ENCODE data around the gene SEL1L2. TPM values are rescaled to one million over a fixed set of nuclear protein-coding genes. Genes with fewer than 3 reads are reported as not detected.

Gene SEL1L2
- total RNA-seq, 1 donor, result not detected

DNA sequence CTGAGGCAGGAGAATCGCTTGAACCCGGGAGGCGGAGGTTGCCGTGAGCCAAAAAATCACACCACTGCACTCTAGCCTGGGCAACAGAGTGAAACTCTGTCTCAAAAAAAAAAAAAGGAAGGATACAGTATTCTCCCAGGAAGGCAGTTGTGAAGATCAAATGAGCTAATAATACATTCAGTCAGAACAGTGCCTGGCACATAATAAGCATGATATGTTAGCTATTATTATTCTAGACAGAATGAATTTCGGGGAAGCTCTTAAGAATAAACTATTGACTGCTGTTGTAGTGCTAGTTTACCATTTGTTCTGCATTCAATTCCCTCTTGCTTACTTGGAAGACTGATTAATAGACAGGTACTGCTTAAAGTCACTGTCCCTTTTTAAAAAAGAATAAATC lies 164.9 kb downstream of the SEL1L2 start:
- H3K4me3 ChIP-seq (ENCODE audit: low read length), result no peak overlapping the region
- H3K9me3 ChIP-seq (ENCODE audit: low read depth, low read length), result no peaks in the 10 kb centered on the region
- peaks cover 22% of the 10 kb centered on the region for H3K4me1 ChIP-seq (ENCODE audit: insufficient read depth, low read length)
- H3K27me3 ChIP-seq (ENCODE audit: insufficient read depth, low read length), result no peaks in the 10 kb centered on the region

DNA sequence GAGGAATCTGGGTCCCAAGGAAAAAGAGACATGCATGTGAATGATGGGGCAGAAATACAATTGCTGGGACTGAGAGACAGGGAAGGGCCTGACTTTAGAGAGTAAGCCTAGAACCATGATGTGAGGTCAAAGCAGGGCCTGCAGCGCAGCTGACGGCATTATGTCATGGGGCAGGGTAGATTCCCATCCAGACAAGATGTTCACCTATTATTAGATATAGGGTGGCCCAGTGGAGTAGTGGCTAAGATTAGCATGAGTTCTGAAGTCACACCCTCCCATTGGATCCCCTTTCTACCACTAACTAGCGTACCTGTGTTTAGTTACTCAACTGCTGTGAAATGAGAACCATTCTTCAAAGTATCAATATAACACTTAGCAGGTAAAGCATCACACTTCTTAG lies 166.0 kb downstream of the SEL1L2 start:
- Histone ChIP-seq H3K4me1 (ENCODE audit: insufficient read depth, low read length) (peaks cover 22% of the 10 kb centered on the region), H3K9me3 (ENCODE audit: low read depth, low read length) (no peaks in the 10 kb centered on the region), H3K4me3 (ENCODE audit: low read length) (no peak overlapping the region), H3K27me3 (ENCODE audit: insufficient read depth, low read length) (no peaks in the 10 kb centered on the region)

DNA sequence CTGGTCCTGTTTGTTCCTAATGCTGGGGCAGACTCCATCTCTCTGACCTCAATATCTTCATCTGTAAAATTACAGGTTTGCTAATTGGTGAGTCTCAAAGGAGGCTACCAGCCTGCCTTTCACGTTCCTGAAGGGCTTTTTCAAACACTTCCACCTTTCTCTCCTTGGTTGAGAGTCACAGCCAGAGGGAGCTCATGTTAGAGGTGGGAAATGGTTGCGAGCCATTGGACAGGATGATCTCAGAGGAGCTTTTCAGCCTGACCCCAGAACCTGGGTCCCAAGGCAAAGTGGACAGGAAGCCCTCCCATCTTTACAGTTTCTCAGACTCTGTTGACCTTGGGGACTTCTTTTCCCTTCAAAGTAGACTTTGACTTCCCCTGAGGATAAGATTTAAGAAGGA lies 168.0 kb downstream of the SEL1L2 start:
- Histone ChIP-seq H3K4me1 (ENCODE audit: insufficient read depth, low read length) (peaks cover 22% of the 10 kb centered on the region), H3K27me3 (ENCODE audit: insufficient read depth, low read length) (no peaks in the 10 kb centered on the region), H3K9me3 (ENCODE audit: low read depth, low read length) (no peaks in the 10 kb centered on the region), H3K4me3 (ENCODE audit: low read length) (no peak overlapping the region)

DNA sequence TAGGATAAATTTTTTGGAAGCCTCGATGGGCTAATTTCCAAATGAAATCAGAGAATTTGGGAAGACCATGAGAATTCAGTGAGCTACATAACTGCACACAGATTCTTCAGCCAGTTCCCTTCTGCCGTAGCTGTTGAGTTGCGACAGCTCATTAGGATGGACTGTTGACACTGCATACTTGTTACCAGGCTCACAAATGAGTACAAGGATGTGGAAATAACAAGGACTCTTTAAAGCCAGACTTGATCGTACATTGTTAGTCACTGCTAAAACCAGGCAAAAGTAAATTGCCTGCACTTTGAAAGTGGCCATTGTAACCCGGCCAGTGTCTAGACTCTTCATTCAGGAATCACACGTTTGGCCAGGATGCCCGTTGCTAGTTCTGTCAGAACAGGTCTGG lies 168.5 kb downstream of the SEL1L2 start:
- Histone ChIP-seq H3K27me3 (ENCODE audit: insufficient read depth, low read length) (no peaks in the 10 kb centered on the region), H3K4me3 (ENCODE audit: low read length) (no peak overlapping the region), H3K4me1 (ENCODE audit: insufficient read depth, low read length) (peaks cover 22% of the 10 kb centered on the region), H3K9me3 (ENCODE audit: low read depth, low read length) (no peaks in the 10 kb centered on the region)

DNA sequence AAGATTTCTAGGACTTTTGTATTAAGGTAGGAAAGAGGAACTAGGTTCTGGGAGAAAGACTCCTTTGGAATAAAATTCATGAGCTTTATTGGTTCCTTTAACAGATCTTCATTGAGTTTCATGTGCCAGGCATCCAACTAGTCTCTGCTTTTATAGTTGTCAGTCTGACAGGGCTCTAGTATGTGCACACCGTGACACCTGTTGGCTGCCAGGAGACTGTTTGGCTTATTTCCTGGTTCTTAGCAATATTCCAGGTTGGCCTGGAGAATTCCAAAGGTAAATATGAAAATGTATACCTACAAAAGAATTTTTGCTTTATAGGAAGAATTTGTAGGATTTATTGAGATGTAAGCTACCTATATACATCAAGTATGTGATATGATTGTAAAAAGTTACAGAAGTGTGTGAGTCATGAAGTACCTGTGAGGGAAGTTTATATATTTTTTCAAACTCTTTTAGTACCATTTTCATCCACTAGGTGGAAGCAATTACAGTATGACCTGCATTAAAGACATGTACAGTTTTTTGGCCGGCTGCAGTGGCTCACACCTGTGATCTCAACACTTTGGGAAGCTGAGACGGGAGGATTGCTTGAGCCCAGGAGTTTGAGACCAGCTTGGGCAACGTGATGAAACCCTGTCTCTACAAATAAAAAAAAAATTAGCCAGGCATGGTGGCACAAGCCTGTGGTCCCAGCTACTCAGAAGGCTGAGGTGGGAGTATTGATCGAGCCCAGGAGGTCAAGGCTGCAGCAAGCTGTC lies 170.3 kb downstream of the SEL1L2 start:
- Histone ChIP-seq H3K4me3 (ENCODE audit: low read length) (no peak overlapping the region), H3K9me3 (ENCODE audit: low read depth, low read length) (no peaks in the 10 kb centered on the region), H3K27me3 (ENCODE audit: insufficient read depth, low read length) (no peaks in the 10 kb centered on the region), H3K4me1 (ENCODE audit: insufficient read depth, low read length) (peaks cover 8% of the 10 kb centered on the region)

DNA sequence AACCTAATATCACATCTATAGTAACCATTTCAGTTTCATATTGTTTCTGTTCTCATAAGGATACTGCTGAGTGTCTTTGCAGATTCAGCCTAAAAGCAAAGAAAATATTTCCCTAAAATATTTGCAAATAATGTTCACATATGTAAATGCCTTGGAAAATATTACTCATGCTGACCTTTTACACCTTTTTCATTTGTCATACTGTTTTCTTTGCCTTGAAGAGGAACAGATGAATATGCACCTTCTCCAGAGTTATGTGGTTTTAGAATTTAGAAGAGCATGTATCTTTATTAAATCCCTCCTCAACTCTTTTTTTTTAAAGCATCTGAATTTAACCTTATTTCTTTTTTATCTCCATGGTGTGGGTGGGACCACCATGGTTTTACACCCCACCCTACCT lies 173.1 kb downstream of the SEL1L2 start:
- peaks cover 3% of the 10 kb centered on the region for H3K4me1 ChIP-seq (ENCODE audit: insufficient read depth, low read length)
- no peaks in the 10 kb centered on the region for H3K27me3 ChIP-seq (ENCODE audit: insufficient read depth, low read length)
- no peaks in the 10 kb centered on the region for H3K9me3 ChIP-seq (ENCODE audit: low read depth, low read length)
- H3K4me3 ChIP-seq (ENCODE audit: low read length), result no peak overlapping the region

DNA sequence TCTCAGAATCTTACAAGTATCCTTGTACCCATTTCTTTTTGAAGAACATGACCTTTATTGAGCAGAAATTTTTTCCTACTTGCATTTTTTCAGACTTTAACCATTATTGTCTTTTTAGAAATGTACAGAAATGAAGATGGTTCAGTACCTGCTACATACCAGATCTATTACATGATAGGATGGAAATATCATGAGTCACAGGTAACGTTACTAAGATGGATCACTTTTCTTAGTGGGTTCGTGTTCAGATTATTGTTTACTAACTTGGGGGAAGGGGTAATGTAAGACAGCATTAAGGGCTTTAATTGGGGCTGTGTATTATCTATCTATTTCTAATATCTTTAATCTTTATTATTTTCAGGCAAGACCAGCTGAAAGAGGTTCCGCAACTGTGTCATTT lies 173.7 kb downstream of the SEL1L2 start:
- Histone ChIP-seq H3K27me3 (ENCODE audit: insufficient read depth, low read length) (no peaks in the 10 kb centered on the region), H3K9me3 (ENCODE audit: low read depth, low read length) (no peaks in the 10 kb centered on the region), H3K4me1 (ENCODE audit: insufficient read depth, low read length) (no peaks in the 10 kb centered on the region), H3K4me3 (ENCODE audit: low read length) (no peak overlapping the region)

DNA sequence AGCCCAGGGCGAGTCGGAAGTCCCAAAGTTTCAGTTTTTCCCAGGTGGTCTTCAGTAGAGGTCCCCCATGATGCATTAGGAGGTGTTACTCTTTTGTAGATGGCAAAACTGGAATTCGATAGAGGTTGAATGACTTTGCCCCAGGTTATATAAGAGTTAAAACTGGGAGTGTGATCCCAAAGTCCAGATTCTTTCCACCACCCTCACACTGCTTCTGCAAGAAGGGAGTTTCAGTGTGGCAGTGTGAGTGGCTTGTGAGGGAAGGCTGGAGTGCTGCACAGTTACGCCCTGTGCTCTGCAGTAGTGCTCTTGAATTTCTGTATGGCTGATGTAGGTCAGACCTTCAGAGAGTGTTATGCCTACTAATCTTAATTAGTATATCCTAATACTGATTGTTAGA lies 175.7 kb downstream of the SEL1L2 start:
- Histone ChIP-seq H3K27me3 (ENCODE audit: insufficient read depth, low read length) (no peaks in the 10 kb centered on the region), H3K4me1 (ENCODE audit: insufficient read depth, low read length) (no peaks in the 10 kb centered on the region), H3K9me3 (ENCODE audit: low read depth, low read length) (no peaks in the 10 kb centered on the region)

DNA sequence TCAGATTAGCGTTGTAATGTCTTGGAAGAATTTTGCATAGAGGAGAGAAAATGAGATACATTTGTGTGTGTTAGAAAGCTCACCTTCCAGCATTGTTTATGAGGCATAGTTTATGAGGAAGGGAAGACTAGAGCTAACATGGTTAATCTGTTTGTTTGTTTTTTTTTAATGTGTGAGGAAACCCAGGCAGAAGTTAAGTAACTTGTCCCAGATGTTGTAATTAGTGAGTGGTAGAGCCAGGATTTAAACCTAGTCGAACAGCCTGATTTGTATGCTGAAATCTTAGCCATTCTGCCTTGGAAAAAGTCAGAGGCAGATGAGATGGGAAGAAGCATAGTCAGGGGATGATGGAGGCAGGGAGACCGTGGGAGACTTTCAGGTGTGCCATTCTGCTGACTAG lies 176.5 kb downstream of the SEL1L2 start:
- Histone ChIP-seq H3K27me3 (ENCODE audit: insufficient read depth, low read length) (no peaks in the 10 kb centered on the region), H3K4me3 (ENCODE audit: low read length) (no peak overlapping the region), H3K4me1 (ENCODE audit: insufficient read depth, low read length) (no peaks in the 10 kb centered on the region), H3K9me3 (ENCODE audit: low read depth, low read length) (no peaks in the 10 kb centered on the region)

More for the DNA sequence above, 175.7 kb downstream of the SEL1L2 start:
- no peak overlapping the region for H3K4me3 ChIP-seq (ENCODE audit: low read length)

DNA sequence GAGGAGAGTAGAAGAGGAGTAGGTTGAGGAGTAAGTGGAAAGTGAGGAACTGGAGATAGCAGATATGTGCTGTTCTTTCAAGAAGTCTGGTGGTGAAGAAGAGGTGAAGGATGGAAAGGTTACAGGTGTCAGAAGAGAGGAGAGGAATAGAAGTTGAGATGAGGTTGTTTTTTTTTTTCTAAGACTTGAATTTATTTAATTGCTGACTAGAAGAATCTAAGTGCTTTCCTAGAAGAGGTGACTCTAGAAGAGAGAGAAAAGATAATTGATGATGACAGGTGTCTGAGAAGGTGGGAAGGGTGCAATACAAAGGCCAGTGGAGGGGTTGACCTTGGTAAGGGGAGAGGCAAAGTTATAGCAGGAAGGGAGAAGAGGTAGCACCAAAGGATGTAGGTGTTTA lies 180.0 kb downstream of the SEL1L2 start:
- Histone ChIP-seq H3K9me3 (ENCODE audit: low read depth, low read length) (no peaks in the 10 kb centered on the region), H3K4me3 (ENCODE audit: low read length) (no peak overlapping the region), H3K4me1 (ENCODE audit: insufficient read depth, low read length) (no peaks in the 10 kb centered on the region), H3K27me3 (ENCODE audit: insufficient read depth, low read length) (no peaks in the 10 kb centered on the region)

DNA sequence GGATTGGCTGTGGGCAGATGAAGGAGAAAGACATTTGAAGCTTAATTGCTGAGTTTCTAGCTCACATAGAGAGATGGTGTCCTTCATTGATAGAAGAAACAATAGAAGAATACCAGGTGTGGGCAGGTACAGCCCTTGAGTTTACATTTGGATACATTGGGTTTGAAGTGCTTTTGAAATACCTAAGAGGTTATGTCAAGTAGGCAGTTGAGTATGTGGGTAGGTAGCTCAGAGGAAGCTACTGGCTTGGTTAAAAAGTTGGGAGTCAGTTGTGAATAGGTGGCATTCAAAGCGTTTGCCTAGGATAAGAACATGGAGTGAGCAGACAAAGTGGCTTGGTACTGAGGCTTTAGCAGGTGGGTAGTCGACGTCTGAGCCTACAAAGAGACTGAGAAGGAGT lies 180.6 kb downstream of the SEL1L2 start:
- no peaks in the 10 kb centered on the region for H3K27me3 ChIP-seq (ENCODE audit: insufficient read depth, low read length)

DNA sequence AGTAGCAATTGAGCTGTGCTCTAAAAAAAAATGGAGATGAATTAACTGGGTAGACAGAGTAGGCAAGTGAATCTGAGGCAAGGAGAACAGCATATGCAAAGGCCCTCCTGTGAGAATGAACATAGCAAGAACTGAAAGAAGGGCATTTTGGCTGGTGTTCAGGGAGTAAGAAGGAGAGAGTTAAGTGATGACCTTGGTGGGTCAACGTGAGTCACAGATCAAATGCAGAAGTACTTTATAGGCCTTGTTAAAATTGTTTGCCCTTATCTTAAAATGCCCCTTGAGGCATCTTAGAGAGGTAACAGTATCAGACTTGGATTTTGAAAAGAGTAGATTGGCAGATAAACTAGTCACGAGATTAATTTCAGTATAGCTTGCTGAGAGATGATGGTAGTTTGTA lies 181.0 kb downstream of the SEL1L2 start:
- no peaks in the 10 kb centered on the region for H3K27me3 ChIP-seq (ENCODE audit: insufficient read depth, low read length)
- no peaks in the 10 kb centered on the region for H3K4me1 ChIP-seq (ENCODE audit: insufficient read depth, low read length)
- H3K9me3 ChIP-seq (ENCODE audit: low read depth, low read length), result no peaks in the 10 kb centered on the region
- H3K4me3 ChIP-seq (ENCODE audit: low read length), result no peak overlapping the region

More for the DNA sequence above, 180.6 kb downstream of the SEL1L2 start:
- Histone ChIP-seq H3K4me1 (ENCODE audit: insufficient read depth, low read length) (no peaks in the 10 kb centered on the region), H3K9me3 (ENCODE audit: low read depth, low read length) (no peaks in the 10 kb centered on the region), H3K4me3 (ENCODE audit: low read length) (no peak overlapping the region)

DNA sequence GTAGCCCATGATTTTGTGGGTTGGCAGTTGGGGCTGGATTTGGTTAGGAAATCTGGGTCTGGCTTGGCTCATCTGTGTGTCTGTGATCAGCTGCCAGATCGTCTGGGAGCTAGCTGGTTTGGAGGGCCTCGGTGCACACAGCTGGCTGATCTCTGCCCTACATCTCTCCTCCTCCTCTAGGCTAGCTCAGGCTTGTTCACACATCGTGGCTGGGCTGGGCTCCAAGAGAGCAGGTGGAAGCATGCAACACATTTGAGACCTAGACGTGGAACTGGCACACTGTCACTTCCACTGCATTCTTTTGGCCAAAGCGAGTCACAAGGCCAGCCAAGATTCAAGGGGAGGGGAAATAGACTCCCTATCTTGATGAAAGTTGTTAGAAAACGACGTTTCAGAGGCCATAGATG lies 189.7 kb downstream of the SEL1L2 start:
- no peaks in the 10 kb centered on the region for H3K9me3 ChIP-seq (ENCODE audit: low read depth, low read length)
- H3K4me1 ChIP-seq (ENCODE audit: insufficient read depth, low read length), result no peaks in the 10 kb centered on the region
- H3K27me3 ChIP-seq (ENCODE audit: insufficient read depth, low read length), result no peaks in the 10 kb centered on the region
- H3K4me3 ChIP-seq (ENCODE audit: low read length), result no peak overlapping the region

DNA sequence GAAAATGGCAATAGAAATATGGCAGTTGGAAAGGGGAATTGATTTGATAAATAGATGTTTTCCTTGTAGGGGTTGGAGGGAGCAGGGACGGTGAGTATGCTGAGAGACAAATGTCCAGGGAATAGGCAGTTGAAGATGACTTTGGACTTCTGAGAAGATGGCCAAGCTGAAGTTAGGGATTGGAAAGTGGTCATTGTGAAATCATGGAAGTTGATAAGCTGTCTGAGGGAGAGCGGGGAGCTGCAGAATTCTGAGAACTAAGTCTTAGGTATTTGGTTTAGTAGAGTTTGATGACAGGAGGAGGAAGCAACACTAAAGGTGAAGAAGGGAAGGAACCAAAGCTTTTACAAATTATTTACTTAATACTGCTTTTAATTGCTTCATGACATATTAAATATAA lies 190.4 kb downstream of the SEL1L2 start:
- Histone ChIP-seq H3K4me3 (ENCODE audit: low read length) (no peak overlapping the region), H3K4me1 (ENCODE audit: insufficient read depth, low read length) (no peaks in the 10 kb centered on the region), H3K9me3 (ENCODE audit: low read depth, low read length) (no peaks in the 10 kb centered on the region), H3K27me3 (ENCODE audit: insufficient read depth, low read length) (no peaks in the 10 kb centered on the region)
